UCSD-AML1 (cell line): Measurements from ENCODE around the gene PAN3.

Experiments used
- DNase-seq: peaks from one replicate; lab custom pipeline; 2025; ENCODE audit not compliant: unreplicated experiment; lab: John Stamatoyannopoulos, UW

PAN3 gene

DNA sequence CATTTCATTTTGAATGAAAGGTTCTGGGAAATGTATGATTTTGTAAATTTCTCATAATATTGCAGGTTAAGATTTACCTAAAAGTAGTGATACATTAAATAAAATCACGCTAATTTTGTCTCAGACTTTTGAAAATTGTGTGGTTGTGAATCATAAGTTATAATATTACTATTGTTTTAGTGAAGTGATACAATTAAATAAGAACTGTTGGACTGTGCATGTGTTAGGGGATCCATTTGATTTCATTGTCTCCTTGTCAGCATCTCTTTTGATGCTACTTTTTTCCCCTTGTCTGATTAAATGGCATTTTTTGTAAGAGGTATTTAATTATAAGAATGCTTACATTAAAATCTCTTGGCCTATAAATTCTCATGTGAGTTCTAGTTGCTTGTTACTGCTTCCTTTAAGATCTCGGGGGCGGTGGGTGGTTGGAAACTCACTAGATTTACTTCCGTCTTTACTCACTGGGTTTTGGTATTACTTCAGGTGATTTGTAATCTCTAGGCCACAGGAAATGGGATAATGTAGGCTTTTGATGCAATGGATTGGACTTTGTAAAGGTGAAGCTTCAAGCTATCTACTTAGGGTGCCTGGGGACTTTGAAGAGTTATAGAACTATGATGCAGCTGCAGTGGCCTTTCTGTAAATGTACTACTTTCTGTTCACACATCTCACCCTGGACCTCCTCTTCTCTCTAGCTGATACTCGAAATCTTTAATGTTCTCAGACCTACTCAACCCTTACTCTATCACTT lies 66.5 kb downstream of the PAN3 start:
- DNase-seq: no peak

DNA sequence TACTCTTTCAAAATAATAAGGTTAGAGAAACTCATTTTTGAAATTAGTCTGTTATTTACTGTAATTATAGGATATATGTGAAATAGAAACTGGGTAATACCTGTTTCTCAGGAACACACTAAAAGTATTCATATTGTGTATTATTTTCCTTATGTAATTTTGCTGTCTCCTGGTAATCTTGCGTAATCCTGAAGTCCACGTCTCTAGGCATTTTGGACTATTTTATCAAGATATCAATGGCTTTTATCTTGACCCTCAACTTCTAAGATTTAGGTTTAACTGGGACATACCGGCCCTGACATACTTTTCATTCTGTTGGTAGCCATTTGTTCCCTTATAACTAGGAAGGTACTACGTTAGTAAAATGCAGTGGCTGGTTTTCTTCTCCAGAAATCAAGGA lies 80.3 kb downstream of the PAN3 start:
- DNase-seq: no peak

DNA sequence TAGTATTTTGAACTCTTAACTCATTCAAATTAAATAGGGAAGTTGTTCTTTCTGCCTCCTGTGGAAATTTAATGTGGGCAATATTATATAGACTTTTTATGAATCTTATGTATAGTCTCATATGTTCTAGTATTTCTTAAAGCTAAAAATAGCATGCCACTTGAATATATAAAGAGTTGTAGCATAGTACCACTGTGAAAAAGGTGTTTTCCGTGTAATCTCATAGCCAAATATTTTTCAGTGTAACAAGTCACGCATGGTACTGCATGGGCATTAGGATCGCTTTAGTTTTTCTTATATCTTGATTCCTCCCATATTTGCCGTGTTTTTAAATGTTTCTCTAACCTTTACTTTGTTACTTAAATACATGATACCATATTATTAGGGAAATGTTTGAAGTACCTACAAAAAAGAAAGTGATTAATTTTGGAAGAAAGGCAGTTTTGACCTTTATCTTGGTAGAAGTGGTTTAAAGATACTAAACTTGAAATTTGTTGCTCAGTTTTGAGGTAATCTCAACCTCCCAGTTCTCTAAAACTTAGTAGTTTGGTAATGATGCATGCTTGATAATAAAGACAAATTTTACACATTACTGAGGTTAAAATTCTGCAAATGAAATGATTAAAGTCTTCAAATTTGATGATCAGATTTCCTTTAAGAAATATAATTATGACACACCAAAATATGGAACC lies 81.2 kb downstream of the PAN3 start:
- no peak for DNase-seq

DNA sequence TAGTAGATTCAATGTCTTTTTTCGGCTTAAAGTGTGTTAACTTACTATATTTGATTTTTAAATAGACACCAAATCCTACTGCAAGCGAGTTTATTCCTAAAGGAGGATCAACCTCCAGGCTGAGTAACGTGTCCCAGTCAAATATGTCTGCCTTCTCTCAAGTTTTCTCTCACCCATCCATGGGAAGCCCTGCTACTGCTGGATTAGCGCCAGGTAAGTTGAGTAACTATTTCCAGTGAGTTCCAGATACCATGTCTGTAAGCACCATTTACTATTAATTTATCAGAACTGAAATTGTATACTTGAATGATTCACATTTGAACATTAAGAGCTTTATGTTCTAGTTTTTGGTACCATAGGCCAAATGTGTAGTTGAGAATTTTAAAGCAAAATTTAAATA lies 81.8 kb downstream of the PAN3 start:
- no peak for DNase-seq

DNA sequence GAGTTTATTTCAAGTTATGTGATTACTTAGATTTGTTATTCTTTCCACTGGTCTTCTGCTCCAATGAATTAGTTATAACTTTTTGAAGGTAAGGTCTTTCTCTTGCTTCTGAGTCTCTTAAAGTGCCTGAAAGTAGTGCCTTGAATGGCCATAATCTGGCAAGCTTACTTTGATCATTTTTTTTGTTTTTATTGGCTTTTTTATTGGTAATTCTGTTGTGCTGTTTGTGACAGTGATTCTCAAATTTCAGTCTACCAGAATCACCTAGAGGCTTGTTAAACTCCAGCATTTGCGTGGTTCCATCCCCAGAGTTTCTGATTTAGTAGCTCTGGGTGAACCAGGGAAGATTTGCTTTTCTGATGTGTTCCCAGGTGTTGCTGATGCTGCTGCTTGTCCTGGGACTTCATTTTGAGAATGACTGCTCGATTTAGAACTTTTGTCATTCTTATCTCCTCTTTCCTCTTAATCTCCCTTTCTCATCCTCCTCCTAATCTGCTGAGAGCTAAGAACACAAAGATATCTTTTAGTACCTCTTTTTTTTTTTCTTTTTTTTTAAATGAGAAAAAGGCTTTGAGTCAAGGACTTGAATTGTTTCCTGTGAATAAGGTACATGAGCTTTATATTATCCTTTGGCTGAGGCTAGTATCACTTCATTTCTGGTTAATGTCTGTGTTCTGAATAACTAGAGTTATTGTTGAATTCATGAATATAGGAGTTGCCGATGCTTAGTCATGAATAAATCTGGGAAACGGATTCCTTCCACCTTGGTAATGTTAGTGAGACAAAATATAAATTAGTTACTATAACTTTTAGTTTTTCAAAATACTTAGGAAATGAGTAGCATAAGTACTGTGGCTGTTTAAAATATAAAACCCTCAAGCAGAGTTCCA lies 91.4 kb downstream of the PAN3 start:
- DNase-seq: no peak

DNA sequence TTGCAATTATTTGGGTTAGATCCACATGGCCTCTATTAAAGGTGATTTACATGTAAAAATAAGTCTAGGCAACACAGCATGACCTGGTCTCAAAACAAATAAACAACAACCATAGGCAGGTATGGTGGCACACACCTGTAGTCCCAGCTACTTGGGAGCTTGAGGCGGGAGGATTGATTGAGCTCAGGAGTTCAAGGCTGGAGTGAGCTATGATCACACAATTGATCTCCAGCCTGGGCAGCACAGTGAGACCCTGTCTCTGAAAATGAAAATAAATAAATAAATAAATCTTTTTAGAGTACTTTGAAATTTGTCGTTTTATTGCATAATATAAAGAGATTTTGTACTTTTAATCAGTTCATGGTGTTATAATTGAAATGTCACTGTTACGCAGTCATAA lies 93.3 kb downstream of the PAN3 start:
- DNase-seq: no peak

DNA sequence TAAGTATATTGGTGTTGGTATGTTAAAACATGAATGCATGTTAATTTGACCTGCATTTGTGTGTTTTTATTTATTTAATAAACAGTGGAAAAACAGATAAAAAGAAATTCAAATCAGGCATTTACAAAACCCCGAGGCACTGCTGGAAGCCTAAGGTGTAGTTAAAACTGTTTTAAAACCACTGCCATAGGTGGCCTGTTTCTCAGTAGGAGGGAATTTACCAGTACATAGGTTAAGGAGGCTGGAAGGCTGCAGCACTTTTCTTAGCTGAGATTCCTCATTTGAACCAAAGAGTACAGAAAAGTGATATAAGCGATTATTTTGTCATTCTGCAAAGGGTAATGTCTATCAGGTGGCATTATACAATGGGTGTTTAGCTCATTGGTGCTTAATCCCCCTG lies 99.6 kb downstream of the PAN3 start:
- DNase-seq: no peak

DNA sequence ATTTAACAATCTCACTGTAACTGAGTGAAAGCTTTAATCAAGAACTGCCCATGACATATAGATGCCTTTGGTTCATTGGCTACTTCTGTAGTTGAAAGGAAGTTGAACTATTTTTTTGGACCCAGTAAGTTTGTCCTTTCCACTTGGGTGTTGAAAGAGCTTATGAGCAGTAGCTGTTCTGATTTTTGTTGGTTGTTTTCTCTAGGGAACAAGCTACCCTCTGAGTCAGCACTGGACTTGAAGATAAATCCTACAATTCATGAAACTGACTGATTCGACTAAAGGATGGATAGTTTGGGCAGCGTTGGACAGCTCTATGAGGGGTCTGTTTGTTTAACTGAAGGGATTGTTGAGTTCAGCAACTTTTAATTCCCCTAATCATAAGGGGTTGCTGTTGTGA lies 101.0 kb downstream of the PAN3 start:
- DNase-seq: no peak

DNA sequence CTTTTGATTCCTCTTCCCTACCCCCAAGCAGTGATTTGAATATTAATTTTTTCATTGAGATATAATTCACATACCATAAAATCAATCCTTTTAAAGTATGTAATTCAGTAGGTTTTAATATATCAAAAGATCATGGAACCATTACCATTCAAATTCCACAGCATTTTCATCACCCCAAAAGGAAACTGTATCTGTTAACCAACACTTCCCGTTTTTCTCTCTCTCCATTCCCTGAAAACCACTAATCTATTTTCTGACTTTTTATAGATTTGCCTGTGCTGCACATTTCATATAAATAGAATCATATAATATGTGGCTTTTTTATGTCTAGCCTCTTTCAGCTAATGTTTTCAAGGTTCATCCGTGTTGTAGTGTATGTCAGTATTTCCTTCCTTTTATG lies 107.1 kb downstream of the PAN3 start:
- DNase-seq: no peak

DNA sequence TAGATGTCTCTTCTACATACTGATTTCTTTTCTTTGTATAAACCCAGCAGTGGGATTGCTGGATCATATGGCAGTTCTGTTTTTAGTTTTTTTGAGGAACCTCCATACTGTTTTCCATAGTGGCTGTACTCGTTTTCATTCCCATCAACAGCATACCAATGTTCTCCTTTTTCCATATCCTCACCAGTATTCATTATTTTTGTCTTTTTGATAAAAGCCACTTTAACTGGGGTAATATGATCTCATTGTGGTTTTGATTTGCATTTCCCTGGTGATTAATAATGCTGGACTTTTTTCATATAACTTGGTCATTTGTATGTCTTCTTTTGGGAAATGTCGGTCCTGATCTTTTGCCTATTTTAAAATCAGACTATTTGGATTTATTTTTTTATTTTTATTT lies 108.5 kb downstream of the PAN3 start:
- DNase-seq: no peak

DNA sequence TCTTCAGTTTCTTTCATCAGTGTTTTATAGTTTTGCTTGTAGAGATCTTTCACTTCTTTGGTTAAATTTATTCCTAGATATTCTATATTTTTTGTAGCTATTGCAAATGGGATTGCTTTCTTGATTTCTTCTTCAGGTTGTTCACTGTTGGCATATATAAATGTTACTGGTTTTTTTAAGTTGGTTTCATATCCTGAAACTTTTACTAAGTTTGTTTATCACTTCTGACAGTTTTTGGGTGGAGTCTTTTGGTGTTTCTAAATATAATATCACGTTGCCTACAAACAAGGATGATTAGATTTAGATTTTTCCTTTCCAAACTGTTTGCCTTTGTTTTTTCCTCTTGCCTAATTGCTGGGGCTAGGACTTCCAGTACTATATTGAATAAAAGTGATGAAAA lies 109.7 kb downstream of the PAN3 start:
- no peak for DNase-seq

DNA sequence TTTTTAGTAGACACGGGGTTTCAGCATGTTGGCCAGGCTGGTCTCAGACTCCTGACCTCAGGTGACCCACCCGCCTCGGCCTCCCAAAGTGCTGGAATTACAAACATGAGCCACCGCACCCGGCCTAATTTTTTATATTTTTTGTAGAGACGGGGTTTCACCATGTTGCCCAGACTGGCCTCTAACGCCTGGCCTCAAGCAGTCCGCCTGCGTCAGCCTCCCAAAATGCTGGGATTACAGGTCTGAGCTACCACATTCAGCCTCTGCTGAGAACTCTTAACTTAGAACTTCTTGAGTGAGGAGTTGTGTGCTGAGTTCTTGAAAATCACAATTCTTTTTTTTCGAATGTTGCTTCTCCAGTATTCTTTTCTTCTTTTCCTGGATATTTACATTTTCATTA lies 112.2 kb downstream of the PAN3 start:
- no peak for DNase-seq

DNA sequence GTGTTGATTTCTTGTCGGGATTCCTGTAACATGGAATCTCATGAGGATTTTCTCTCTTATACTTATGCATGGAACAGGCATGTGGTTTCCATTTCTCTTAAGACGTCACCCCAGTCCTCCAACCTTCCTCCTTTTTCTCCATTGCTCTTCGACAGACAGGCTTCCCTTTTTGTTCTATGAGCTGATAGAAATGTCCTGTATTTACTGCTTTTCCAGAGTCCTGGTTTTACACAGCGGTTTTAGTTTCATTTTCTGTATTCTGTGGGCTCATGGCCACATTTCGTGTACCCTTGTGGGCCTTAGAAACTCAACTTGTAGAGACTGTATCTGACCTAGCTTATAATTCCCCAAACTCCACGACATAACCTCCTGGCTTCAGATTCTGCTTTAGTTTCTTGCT lies 113.1 kb downstream of the PAN3 start:
- no peak for DNase-seq

DNA sequence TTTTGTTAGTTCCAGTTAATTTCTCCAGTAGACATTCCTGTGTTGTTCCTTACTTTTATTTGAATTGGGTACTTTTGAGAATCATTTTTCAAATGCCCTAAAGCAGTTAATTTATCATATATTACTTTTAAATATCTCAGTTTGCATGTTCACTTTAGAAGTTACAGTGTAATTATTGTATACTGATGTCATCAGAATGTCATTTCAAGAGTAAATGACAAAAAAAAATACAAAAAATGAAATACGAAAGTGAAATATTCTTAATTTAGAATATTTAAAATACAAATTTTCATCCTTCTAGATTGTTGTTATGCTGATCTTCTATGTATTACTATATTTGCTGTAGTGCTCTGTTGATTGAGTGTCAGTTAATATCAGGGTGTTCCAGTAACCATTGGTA lies 114.2 kb downstream of the PAN3 start:
- no peak for DNase-seq

DNA sequence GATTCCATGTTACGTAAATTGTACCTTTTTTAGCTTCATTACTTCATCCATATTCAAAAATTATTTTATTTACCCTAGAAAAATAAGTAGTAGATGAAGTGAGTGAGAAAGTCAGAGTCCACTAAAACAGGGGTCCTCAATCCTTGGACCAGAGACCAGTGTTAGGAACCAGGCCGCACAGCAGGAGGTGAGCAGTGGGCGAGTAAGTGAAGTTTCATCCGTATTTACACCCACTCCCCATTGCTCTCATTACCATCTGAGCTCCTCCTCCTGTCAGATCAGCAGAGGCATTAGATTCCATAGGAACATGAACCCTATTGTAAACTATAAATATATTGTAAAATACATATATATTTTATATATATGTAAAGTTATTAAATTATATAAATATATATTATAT lies 119.0 kb downstream of the PAN3 start:
- DNase-seq: no peak

DNA sequence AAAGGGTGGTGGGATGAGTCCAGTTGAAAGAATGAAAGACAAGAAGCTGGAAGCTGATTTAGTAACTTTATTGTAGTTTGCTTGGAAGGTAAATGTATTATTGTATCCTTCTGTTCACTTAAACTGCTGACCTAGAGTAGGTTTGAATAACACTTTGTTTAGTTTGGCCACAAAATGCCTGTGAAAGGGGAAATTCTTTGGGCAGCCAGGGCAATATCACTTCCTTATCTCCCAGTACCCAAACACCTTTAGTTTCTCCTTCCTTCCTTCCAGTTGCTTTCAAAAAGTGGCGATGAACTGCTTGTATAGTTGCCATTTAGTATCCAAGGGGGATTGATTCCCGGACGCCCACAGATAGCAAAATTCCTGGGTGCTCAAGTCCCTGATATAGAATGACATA lies 120.1 kb downstream of the PAN3 start:
- DNase-seq: no peak

DNA sequence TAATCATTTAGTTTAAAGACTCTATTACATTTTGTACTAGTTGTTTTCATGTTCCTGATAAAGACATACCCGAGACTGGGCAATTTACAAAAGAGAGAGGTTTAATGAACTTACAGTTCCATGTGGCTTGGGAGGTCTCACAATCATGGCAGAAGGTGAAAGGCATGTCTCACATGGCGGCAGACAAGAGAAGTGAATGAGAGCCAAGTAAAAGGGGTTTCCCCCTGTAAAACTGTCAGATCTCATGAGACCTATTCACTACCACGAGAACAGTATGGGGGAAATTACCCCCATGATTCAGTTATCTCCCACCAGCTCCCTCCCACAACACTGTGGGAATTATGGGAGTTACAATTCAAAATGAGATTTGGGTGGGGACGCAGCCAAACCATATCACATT lies 129.2 kb downstream of the PAN3 start:
- no peak for DNase-seq

DNA sequence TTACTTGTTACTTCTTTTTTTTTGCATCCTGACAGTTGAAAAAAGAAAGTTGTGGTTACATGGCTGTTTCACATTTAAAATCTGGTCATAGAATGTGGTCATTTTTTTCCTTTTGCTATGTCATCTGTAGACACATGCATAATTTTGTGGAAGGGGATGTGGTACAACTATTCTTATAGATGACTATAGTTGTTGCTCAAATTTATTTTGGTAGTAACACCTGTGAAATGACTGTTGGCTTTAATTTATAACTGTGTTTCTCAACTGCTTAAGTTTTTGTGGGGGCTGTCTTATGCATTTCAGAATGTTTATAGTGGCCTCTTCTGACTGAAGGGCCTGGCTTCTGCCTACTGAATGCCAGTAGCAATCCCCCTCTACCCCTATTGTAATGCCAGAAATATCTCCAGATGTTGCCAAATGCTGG lies 130.5 kb downstream of the PAN3 start:
- no peak for DNase-seq

DNA sequence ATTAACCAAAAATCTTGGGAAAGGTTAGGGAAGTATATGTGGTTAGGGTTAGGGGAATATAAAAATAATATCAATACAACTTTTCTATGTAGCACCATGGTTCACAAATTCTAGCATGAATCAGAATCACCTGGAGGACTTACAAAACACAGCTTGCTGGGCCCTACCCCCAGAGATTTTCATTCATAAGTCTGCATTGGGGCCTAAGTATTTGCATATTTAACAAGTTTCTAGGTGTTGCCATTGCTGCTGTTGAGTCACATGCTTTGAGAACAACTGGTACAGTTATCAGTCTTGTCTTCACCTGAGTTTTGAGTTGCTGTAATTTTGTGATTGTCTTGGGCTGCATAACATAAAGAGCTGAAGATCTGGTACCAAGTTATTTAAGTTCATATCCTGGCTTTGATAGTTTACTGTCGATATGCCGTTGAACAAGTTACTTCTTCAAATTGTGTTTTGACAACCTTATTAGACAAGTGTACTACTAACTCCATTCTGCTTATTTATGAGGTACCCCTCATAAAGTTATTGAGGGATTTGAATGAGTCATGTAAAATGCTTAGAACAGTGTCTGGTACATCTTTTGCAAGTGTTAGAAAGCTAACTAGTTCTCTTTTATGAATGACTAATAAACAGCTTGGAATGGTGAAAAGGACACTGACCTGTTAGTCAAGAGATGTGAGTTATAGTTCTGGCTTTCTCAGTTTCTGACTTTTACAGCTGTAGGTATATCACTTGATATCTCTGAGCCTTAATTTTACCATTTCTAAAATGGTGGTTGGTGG lies 132.9 kb downstream of the PAN3 start:
- no peak for DNase-seq

DNA sequence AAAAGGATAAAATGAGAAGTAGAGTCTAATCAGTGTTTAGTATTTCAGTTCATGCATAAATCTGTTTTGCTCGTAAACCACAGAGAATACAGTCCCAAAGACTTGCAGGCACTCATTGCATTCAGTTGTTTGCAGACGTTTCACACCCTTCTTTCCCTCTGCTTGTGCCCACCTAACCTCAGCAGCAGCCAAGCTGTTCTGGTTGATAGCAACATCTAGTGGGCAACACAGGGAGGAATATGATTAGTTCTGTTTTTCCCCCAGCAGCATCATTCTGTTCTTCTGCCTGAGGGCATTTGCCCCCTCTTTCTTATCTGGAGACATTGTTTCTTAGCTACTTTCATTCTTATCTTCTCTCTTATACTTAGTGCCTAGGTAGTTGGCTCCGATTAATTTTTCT lies 135.6 kb downstream of the PAN3 start:
- no peak for DNase-seq

DNA sequence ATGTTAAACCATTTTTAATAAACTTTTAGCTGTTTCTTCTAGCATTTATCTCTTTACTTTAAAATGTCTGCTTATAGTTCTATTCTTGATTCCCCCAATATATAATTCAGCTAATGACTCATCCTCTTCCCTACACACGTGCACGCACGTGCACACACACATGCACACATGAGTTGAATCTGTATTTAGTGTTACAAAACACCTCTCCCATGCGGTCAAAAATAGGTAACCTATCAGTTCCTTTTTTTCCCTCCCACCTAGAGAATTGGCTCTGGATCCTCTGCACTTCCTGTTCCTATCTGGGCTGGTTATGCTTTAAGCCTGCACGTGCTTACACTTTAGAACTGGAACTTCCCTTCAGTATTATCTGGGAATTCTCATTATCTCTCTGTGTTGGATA lies 144.1 kb downstream of the PAN3 start:
- no peak for DNase-seq
